Measurements from ENCODE around the gene BACE2. TPM values are rescaled to one million over a fixed set of nuclear protein-coding genes. Genes with fewer than 3 reads are reported as not detected.

Gene BACE2
- total RNA-seq, 4 donors from 2014 or later, result 31.9 to 63.4 (median 50.0) TPM

DNA sequence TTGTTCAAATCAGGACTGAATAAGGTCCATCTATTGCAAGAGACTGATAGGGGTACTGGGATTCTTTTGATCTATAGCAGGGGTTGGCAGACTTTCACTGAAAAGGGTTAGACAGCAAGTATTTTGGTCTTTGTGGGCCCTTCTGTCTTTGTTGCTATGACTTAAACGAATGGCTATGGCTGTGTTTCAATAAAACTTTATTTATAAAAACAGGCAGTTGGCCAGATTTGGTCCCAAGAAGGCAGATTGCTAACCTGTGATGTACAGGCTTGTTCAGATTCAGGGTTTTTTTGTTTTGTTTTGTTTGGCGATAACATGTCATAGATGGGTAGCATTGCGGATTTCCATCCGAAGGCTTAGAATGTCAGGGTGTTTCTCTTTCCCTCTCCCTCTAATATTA, 3.9 kb upstream of the BACE2 start:
- Histone ChIP-seq H3K9me3 (peaks cover 0 to 1% (median 0%) of the 10 kb centered on the region in 3 donors), H3K27ac (no peak overlapping the region), H3K27me3 (peaks cover 2% of the 10 kb centered on the region), H3K36me3 (no peaks in the 10 kb centered on the region), H3K4me3 (no peak overlapping the region), H3K4me1 (peaks cover 0 to 9% (median 0%) of the 10 kb centered on the region in 3 donors)
- TF ChIP-seq POLR2AphosphoS5 (IDR thresholded peaks at IDR 0.05) (no peak), POLR2A (IDR thresholded peaks at IDR 0.05) (no peak), EP300 (IDR thresholded peaks at IDR 0.05) (no peak)
- TF ChIP-seq, protein P1, sequence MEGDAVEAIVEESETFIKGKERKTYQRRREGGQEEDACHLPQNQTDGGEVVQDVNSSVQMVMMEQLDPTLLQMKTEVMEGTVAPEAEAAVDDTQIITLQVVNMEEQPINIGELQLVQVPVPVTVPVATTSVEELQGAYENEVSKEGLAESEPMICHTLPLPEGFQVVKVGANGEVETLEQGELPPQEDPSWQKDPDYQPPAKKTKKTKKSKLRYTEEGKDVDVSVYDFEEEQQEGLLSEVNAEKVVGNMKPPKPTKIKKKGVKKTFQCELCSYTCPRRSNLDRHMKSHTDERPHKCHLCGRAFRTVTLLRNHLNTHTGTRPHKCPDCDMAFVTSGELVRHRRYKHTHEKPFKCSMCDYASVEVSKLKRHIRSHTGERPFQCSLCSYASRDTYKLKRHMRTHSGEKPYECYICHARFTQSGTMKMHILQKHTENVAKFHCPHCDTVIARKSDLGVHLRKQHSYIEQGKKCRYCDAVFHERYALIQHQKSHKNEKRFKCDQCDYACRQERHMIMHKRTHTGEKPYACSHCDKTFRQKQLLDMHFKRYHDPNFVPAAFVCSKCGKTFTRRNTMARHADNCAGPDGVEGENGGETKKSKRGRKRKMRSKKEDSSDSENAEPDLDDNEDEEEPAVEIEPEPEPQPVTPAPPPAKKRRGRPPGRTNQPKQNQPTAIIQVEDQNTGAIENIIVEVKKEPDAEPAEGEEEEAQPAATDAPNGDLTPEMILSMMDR (IDR thresholded peaks at IDR 0.05), result no peak
- ATAC-seq, result no peak
- WGBS, 2 donors (ENCODE audit: low coverage in 1 of 2), result 87 to 92% methylated on average over 2 to 4 of the region's 4 CpGs

DNA sequence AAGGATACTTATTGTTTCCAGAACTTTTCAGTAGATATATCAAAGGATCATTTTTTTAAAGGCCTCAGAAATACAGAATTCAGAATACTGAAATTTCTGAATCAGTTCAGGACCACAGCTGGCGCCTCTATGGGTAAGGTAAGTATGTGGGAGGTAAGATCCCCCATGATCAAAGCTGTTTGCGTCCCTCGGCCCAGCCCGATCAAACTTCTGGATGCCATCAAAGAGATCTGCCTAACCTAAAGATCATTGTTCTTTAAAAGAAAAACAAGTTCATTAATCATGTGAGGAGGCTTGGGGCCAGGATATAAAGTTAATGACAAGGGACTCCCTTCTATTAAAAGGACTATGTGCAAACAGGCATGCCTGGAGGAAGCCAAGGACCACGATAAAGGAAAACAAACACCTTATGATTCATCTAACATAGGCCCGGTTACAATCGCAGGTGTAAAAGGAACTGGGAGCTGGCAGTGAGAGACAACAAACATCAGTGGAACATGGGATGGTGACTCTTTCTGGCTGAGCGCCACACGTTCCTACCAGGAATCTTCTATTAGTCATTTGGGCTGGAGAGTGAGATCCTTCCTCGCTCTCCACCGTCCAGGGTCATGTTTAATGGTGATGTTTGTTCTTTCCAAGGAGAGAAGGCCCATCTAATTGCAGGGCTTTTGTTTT, 2.8 kb upstream of the BACE2 start:
- TF ChIP-seq, protein P1 (IDR thresholded peaks at IDR 0.05), result no peak
- TF ChIP-seq POLR2A (IDR thresholded peaks at IDR 0.05) (no peak), EP300 (IDR thresholded peaks at IDR 0.05) (no peak), POLR2AphosphoS5 (IDR thresholded peaks at IDR 0.05) (peak; percentile 28)
- Histone ChIP-seq H3K36me3 (no peaks in the 10 kb centered on the region), H3K4me3 (no peak overlapping the region), H3K4me1 (peaks cover 0 to 18% (median 7%) of the 10 kb centered on the region in 3 donors), H3K9me3 (no peaks in the 10 kb centered on the region), H3K27me3 (no peaks in the 10 kb centered on the region), H3K27ac (peak overlapping the region in 3 of 4 donors; percentile 47 to 95 (median 68))
- no peak for ATAC-seq
- 69 to 79% methylated on average over 11 of the region's 11 CpGs for WGBS, 2 donors (ENCODE audit: low coverage in 1 of 2)

DNA sequence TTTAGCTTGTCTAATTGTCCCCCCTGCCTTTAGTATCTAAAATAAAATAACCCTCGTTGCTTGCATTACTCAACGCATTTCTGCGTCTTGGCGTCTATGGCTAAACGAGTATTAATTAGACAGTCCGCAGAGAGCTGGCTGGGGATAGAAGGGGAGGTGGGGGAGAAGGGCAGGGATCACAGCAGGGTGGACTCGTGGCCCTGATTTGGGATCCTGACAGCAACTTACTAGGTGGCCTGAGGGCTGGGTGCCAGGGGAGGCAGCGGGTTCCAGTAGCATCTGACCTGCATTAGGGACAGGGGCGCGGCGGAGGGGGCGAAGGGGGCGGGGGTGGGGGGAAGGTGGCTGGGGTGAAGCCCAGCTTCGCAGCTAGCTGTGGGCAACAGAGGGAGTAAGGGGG, 1.1 kb upstream of the BACE2 start:
- ATAC-seq, result no peak
- Histone ChIP-seq H3K4me3 (peak overlapping the region; percentile 61 to 91), H3K9me3 (no peaks in the 10 kb centered on the region), H3K36me3 (no peaks in the 10 kb centered on the region), H3K27me3 (no peaks in the 10 kb centered on the region), H3K27ac (peak overlapping the region; percentile 71 to 99 (median 96)), H3K4me1 (peaks cover 0 to 36% (median 11%) of the 10 kb centered on the region in 3 donors)
- TF ChIP-seq POLR2AphosphoS5 (IDR thresholded peaks at IDR 0.05), result no peak
- TF ChIP-seq EP300 (IDR thresholded peaks at IDR 0.05), result no peak
- TF ChIP-seq, protein P1 (IDR thresholded peaks at IDR 0.05), result no peak
- TF ChIP-seq POLR2A (IDR thresholded peaks at IDR 0.05), result no peak
- 4 to 7% methylated on average over 7 to 8 of the region's 14 CpGs for WGBS, 2 donors (ENCODE audit: low coverage in 1 of 2)

DNA sequence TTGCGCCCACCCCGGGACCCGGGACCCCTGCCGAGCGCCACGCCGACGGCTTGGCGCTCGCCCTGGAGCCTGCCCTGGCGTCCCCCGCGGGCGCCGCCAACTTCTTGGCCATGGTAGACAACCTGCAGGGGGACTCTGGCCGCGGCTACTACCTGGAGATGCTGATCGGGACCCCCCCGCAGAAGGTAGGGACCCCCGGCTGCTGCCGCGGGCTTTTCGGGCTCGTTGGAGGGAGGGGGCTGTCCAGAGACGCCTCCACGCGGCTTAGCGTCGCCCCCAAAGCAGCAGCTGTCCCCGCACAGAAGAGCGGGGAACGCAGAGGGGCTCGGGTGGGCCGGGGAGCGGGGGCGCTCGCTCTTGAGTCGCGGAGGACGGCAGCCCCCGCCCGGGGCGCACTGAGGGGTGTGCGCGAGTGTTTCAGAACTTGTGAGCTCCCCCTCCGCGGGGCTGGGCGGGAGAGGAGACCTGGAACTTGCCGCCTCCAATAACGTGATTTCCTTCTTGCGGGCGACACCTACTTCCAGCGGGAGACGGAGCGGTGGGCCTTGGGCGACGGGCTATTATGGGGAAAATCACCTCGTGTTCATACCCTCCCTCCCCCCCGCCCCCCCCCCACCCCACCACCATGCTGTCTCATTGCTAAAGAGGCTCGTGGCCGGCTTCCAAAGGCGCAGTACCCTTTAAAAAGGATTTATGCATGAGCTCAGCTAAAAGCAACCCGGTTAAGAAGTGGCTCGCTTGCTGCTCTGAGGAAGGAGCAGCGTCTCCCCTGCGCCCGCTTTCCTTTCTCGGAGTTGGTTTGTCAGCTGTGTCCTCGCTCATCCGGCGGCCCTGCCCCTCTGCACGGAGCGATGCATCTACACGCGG, 664 bp downstream of the BACE2 start:
- peak; percentile 37 for ATAC-seq
- TF ChIP-seq, protein P1 (IDR thresholded peaks at IDR 0.05), result peak in 1 of 4 experiments; percentile 8
- TF ChIP-seq POLR2AphosphoS5 (IDR thresholded peaks at IDR 0.05) (peak; percentile 56), POLR2A (IDR thresholded peaks at IDR 0.05) (peak in 1 of 2 donors; percentile 27), EP300 (IDR thresholded peaks at IDR 0.05) (no peak)
- Histone ChIP-seq H3K9me3 (no peaks in the 10 kb centered on the region), H3K4me1 (peaks cover 0 to 46% (median 11%) of the 10 kb centered on the region in 3 donors), H3K36me3 (no peaks in the 10 kb centered on the region), H3K27ac (peak overlapping the region; percentile 62 to 99 (median 96)), H3K4me3 (peak overlapping the region; percentile 61 to 91), H3K27me3 (no peaks in the 10 kb centered on the region)
- WGBS, 2 donors (ENCODE audit: low coverage in 1 of 2), result 0% methylated on average over 2 of the region's 75 CpGs; no CpG with 5 or more reads in 1 of the 2 donors
